ENCODE measurements around the gene EGFL8.

Gene EGFL8

GRCh38 chr6:32194388-32194787 is 30.0 kb downstream of the EGFL8 start:
- Histone ChIP-seq H3K9me3 (no peaks in the 10 kb centered on the region), H3K4me1 (peaks cover 58% of the 10 kb centered on the region), H3K4me3 (peak overlapping the region; percentile 72; the same call in 1 of the 2 replicates), H3K27me3 (no peaks in the 10 kb centered on the region), H4K20me1 (no peaks in the 10 kb centered on the region), H3K36me3 (no peaks in the 10 kb centered on the region), H3K9ac (peak overlapping the region; percentile 81; the same call in 1 of the 2 replicates), H3K4me2 (peak overlapping the region; percentile 99), H3K27ac (peak overlapping the region; percentile 79)
- no peak for TF ChIP-seq Cebpa-rat (IDR thresholded peaks at IDR 0.05)

GRCh38 chr6:32194825-32195651 is 30.6 kb downstream of the EGFL8 start:
- Histone ChIP-seq H3K4me2 (peak overlapping the region; percentile 99), H3K9ac (peak overlapping the region; percentile 81), H3K27me3 (no peaks in the 10 kb centered on the region), H3K36me3 (no peaks in the 10 kb centered on the region), H3K4me3 (peak overlapping the region; percentile 72), H3K9me3 (no peaks in the 10 kb centered on the region), H4K20me1 (no peaks in the 10 kb centered on the region), H3K4me1 (peaks cover 58% of the 10 kb centered on the region), H3K27ac (peak overlapping the region; percentile 79)
- TF ChIP-seq Cebpa-rat (IDR thresholded peaks at IDR 0.05) = no peak

DNA sequence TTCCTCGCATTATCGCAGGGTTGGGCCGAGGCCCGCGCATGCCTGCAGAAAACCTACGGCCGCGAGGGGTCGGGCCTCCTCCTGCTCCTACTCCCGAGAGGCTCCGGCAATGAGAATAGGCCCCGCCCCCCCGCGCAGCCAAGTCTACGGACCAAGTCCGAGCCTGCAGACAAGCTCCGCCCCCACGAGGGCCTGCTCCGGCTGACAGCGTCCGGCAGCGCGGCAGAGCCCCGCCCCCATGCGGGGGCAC is 31.2 kb downstream of the EGFL8 start:
- H3K4me3 ChIP-seq = peak overlapping the region; percentile 72
- peak overlapping the region; percentile 99 for H3K4me2 ChIP-seq
- peak overlapping the region; percentile 86; the same call in 1 of the 2 replicates for H3K27ac ChIP-seq
- no peak for TF ChIP-seq Cebpa-rat (IDR thresholded peaks at IDR 0.05)
- H3K27me3 ChIP-seq = no peaks in the 10 kb centered on the region
- no peaks in the 10 kb centered on the region for H4K20me1 ChIP-seq
- H3K9me3 ChIP-seq = no peaks in the 10 kb centered on the region
- no peaks in the 10 kb centered on the region for H3K36me3 ChIP-seq
- peaks cover 58% of the 10 kb centered on the region for H3K4me1 ChIP-seq
- peak overlapping the region; percentile 84 for H3K9ac ChIP-seq

DNA sequence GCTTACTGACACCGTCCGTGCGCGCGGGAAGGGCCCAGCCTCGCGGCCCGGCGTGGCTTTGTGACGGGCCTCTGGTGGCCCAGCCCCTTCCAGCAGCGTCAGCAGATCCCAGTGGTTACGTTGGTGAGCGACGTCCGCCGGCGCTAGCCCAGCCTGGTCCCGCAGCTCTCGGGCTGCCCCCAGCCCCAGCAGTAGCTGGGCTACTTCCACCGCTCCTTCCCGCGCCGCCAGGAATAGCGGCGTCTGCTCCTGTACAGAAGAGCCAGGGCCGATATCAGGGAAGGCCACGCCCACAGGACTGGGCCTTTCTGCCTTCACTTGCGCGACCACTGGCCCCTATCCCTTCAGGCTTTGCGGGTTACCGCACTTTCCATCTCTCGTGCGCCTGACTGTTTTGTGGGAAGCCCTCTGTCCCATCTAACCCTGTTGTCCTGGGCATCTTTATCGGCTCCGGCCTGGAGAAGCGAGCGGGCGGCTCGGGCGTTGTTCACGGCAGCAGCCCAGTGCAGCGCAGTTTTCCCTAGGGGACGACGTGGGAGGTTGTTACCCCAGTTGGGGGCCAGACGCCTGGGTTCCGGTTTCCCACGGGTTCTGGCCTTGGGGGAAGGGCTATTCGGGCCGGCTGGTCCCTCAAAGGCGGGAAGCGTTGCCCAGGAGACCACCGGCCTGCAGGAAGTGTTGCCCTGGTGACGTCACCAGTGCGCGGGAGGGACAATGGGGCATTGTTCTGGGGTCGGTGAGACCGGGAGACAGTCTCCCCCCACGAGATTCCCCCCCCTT is 31.7 kb downstream of the EGFL8 start:
- H3K9me3 ChIP-seq = no peaks in the 10 kb centered on the region
- no peak for TF ChIP-seq Cebpa-rat (IDR thresholded peaks at IDR 0.05)
- peak overlapping the region; percentile 72 for H3K4me3 ChIP-seq
- H3K27ac ChIP-seq = peak overlapping the region; percentile 86
- peaks cover 54% of the 10 kb centered on the region for H3K4me1 ChIP-seq
- H3K36me3 ChIP-seq = no peaks in the 10 kb centered on the region
- no peaks in the 10 kb centered on the region for H3K27me3 ChIP-seq
- no peaks in the 10 kb centered on the region for H4K20me1 ChIP-seq
- peak overlapping the region; percentile 84 for H3K9ac ChIP-seq
- peak overlapping the region; percentile 97 for H3K4me2 ChIP-seq

DNA sequence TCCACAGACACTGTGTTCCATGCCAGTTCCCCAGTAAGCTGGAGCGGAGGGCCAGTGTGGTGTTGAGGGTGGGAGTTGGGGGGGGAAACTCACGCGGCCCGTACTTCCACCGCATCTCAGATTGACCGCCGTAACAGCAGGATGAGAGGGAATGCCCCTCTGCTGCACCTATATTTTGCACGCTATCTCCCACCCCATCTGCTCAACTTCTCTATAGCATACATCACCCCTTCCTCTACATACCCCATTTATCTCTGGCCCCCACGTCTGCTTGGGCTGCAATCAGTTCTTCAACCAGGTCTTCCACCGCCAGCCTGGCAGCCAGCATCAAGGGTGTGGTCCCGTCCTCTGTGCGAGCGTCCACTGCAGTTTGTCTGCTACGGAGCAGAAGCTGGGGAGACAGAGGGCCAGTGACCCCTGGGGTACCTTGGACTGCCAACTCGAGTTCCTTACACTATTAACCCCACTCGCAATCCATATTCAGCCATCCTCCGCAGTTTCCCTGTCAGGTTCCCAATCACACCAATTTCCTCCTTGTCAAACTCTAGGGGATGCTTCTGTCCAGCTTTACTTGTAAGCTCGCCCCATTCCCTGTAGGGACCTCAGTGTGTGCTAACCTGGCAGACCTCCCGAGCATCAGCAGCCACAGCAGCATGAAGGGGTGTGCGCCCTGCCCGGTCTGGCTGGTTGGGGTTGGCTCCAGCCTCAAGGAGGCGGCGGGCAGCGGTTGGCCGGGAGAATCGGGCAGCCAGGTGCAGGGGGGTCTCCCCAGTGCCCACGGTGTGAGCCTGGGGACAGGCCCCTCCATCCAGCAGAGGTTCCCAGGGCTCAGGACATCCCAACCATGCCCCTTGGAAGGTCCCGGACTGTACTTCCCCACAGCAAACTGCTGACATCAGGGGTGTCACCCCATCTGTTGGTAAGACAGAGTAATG is 32.6 kb downstream of the EGFL8 start:
- no peaks in the 10 kb centered on the region for H4K20me1 ChIP-seq
- H3K4me1 ChIP-seq = peaks cover 45% of the 10 kb centered on the region
- no peaks in the 10 kb centered on the region for H3K27me3 ChIP-seq
- peak overlapping the region; percentile 97 for H3K4me2 ChIP-seq
- peak overlapping the region; percentile 86 for H3K27ac ChIP-seq
- no peaks in the 10 kb centered on the region for H3K9me3 ChIP-seq
- peak overlapping the region; percentile 72 for H3K4me3 ChIP-seq
- H3K36me3 ChIP-seq = no peaks in the 10 kb centered on the region
- H3K9ac ChIP-seq = peak overlapping the region; percentile 84
- no peak for TF ChIP-seq Cebpa-rat (IDR thresholded peaks at IDR 0.05)

- Histone ChIP-seq H3K27ac (no peak overlapping the region), H3K4me1 (peaks cover 34% of the 10 kb centered on the region), H3K36me3 (no peaks in the 10 kb centered on the region), H4K20me1 (no peaks in the 10 kb centered on the region), H3K9ac (no peak overlapping the region), H3K27me3 (no peaks in the 10 kb centered on the region), H3K9me3 (no peaks in the 10 kb centered on the region), H3K4me3 (no peak overlapping the region), H3K4me2 (no peak overlapping the region)
- no peak for TF ChIP-seq Cebpa-rat (IDR thresholded peaks at IDR 0.05)
Observed at GRCh38 chr6:32198345-32198696, 33.9 kb downstream of the EGFL8 start.

DNA sequence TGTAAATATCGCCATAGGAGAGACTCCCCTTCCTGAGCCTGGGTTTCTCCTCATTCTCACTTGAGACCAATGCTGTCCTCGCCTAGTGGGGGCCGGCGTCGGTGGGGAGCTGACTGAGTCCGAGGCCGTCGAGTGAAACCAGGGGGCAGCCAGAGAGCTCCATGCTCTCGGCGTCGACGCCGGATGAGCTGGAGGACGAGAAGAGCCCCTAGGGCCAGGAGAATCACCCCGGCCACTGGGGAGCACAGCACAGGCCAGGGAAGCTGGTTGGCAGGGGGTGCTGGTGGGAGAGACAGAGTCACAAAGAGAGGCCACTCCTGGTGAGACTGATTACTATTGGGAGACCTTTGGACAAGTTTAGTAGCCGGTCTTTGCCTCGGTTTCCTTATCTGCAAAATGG is 34.5 kb downstream of the EGFL8 start:
- no peak overlapping the region for H3K9ac ChIP-seq
- no peak overlapping the region for H3K4me3 ChIP-seq
- TF ChIP-seq Cebpa-rat (IDR thresholded peaks at IDR 0.05) = no peak
- H3K27me3 ChIP-seq = no peaks in the 10 kb centered on the region
- no peaks in the 10 kb centered on the region for H3K36me3 ChIP-seq
- H3K27ac ChIP-seq = no peak overlapping the region
- H3K9me3 ChIP-seq = no peaks in the 10 kb centered on the region
- peaks cover 29% of the 10 kb centered on the region for H3K4me1 ChIP-seq
- H4K20me1 ChIP-seq = no peaks in the 10 kb centered on the region
- no peak overlapping the region for H3K4me2 ChIP-seq

GRCh38 chr6:32200711-32201475 is 36.5 kb downstream of the EGFL8 start:
- no peak for TF ChIP-seq Cebpa-rat (IDR thresholded peaks at IDR 0.05)
- Histone ChIP-seq H3K9me3 (no peaks in the 10 kb centered on the region), H3K36me3 (no peaks in the 10 kb centered on the region), H3K9ac (0 out of 2 replicates have a peak overlapping the region, but pooled peaks have one; percentile 19), H3K27ac (no peak overlapping the region), H3K4me1 (peaks cover 14% of the 10 kb centered on the region), H3K4me3 (no peak overlapping the region), H4K20me1 (no peaks in the 10 kb centered on the region), H3K27me3 (no peaks in the 10 kb centered on the region), H3K4me2 (no peak overlapping the region)

- H3K4me3 ChIP-seq = no peak overlapping the region
- H3K9ac ChIP-seq = no peak overlapping the region
- no peaks in the 10 kb centered on the region for H3K9me3 ChIP-seq
- no peak overlapping the region for H3K4me2 ChIP-seq
- no peaks in the 10 kb centered on the region for H3K36me3 ChIP-seq
- no peaks in the 10 kb centered on the region for H3K27me3 ChIP-seq
- no peaks in the 10 kb centered on the region for H4K20me1 ChIP-seq
- H3K4me1 ChIP-seq = peaks cover 4% of the 10 kb centered on the region
- no peak for TF ChIP-seq Cebpa-rat (IDR thresholded peaks at IDR 0.05)
- H3K27ac ChIP-seq = no peak overlapping the region
Observed at GRCh38 chr6:32202186-32202585, 37.8 kb downstream of the EGFL8 start.
